Measurements from ENCODE around the gene PAQR8.

DNA sequence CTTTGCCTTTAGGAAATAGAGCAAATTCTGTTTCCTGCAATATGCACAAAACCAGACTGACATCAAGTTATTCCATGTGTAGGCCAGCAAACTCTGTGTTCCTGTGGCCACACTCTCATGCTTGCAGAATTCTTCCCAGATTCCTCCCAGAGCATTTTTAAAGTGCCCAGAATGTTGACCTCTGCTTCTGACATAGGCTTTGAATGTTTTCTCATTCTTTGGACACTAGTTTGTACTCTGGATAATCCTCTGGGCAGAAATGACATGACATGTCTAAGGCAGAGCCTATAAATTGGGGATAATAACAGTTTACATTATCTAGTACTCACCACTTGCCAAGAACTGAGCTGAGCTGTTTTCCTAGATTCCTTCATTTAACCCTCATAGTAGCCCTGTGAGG lies 49.0 kb downstream of the PAQR8 start:
- TF ChIP-seq, protein P1, sequence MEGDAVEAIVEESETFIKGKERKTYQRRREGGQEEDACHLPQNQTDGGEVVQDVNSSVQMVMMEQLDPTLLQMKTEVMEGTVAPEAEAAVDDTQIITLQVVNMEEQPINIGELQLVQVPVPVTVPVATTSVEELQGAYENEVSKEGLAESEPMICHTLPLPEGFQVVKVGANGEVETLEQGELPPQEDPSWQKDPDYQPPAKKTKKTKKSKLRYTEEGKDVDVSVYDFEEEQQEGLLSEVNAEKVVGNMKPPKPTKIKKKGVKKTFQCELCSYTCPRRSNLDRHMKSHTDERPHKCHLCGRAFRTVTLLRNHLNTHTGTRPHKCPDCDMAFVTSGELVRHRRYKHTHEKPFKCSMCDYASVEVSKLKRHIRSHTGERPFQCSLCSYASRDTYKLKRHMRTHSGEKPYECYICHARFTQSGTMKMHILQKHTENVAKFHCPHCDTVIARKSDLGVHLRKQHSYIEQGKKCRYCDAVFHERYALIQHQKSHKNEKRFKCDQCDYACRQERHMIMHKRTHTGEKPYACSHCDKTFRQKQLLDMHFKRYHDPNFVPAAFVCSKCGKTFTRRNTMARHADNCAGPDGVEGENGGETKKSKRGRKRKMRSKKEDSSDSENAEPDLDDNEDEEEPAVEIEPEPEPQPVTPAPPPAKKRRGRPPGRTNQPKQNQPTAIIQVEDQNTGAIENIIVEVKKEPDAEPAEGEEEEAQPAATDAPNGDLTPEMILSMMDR (IDR thresholded peaks at IDR 0.05; ENCODE audit: low read depth, low read length, missing input control), result no peak
- TF ChIP-seq HNF4G (IDR thresholded peaks at IDR 0.05) (no peak), HNF4A (conservative IDR thresholded peaks at IDR 0.05) (no peak), GABPA (IDR thresholded peaks at IDR 0.05 in 1 of 2, conservative IDR thresholded peaks at IDR 0.05 in 1 of 2) (no peak), RXRA (IDR thresholded peaks at IDR 0.05) (no peak)

Data from liver (tissue), 3 donors.